ENCODE data around the gene KIAA0825.

- TF ChIP-seq EP300 (IDR thresholded peaks at IDR 0.05; ENCODE audit: low read depth): no peak
- TF ChIP-seq, protein P1, sequence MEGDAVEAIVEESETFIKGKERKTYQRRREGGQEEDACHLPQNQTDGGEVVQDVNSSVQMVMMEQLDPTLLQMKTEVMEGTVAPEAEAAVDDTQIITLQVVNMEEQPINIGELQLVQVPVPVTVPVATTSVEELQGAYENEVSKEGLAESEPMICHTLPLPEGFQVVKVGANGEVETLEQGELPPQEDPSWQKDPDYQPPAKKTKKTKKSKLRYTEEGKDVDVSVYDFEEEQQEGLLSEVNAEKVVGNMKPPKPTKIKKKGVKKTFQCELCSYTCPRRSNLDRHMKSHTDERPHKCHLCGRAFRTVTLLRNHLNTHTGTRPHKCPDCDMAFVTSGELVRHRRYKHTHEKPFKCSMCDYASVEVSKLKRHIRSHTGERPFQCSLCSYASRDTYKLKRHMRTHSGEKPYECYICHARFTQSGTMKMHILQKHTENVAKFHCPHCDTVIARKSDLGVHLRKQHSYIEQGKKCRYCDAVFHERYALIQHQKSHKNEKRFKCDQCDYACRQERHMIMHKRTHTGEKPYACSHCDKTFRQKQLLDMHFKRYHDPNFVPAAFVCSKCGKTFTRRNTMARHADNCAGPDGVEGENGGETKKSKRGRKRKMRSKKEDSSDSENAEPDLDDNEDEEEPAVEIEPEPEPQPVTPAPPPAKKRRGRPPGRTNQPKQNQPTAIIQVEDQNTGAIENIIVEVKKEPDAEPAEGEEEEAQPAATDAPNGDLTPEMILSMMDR (IDR thresholded peaks at IDR 0.05): no peak
- TF ChIP-seq POLR2A (IDR thresholded peaks at IDR 0.05): no peak
- TF ChIP-seq POLR2AphosphoS5 (IDR thresholded peaks at IDR 0.05): no peak
Observed at GRCh38 chr5:94274707-94275106, 343.7 kb downstream of the KIAA0825 start.
